PFSK-1 (cell line): ENCODE results near the gene PRX.

Source experiments
- FOXP2 ChIP-seq: optimal IDR thresholded peaks from 2 replicates; pipeline ENCODE3; 2011; ENCODE audit warnings: borderline replicate concordance, control low read depth, inconsistent platforms; ENCODE audit not compliant: insufficient read depth; ENCODE audit errors: extremely low read length, extremely low read depth
- POLR2AphosphoS5 ChIP-seq: IDR thresholded peaks from 2 replicates; pipeline ENCODE4 v1.6.1; 2012; ENCODE audit warnings: low read depth, mild to moderate bottlenecking, control low read depth, low read length, moderate library complexity
- REST ChIP-seq, 2 experiments: IDR thresholded peaks; 2 replicates each; pipeline versions ENCODE4 v1.6.1 to v1.8.0; 2011 to 2012; ENCODE audit warnings: low read depth in 2 of 2, low read length in 2 of 2, control low read depth in 1 of 2, inconsistent platforms in 1 of 2, mild to moderate bottlenecking in 1 of 2, moderate library complexity in 1 of 2; ENCODE audit not compliant: insufficient read depth in 1 of 2
- SIN3A ChIP-seq: IDR thresholded peaks from 2 replicates; pipeline ENCODE4 v1.6.1; 2012; ENCODE audit warnings: mild to moderate bottlenecking, low read length, moderate library complexity, borderline replicate concordance; ENCODE audit not compliant: insufficient read depth
- TAF1 ChIP-seq: IDR thresholded peaks from 2 replicates; pipeline ENCODE4 v1.6.1; 2012; ENCODE audit warnings: low read length, control low read depth, borderline replicate concordance; ENCODE audit not compliant: insufficient read depth

GRCh38 chr19:40363069-40363468, 50.1 kb downstream of the PRX start:
- TF ChIP-seq POLR2AphosphoS5 (no peak), SIN3A (no peak), FOXP2 (no peak), REST (IDR thresholded peaks at IDR 0.05; ENCODE audit: insufficient read depth in 1 of 2, low read depth in 2 of 2, low read length in 2 of 2) (no peak), TAF1 (no peak)
